LHCN-M2 (cell line): ENCODE measurements around the gene RPL29. TPM values are rescaled to one million over a fixed set of nuclear protein-coding genes. Genes with fewer than 3 reads are reported as not detected.
"Not testable (repeated sequence)": the region's sequence is repeated elsewhere in the genome, so short reads cannot be mapped to it uniquely, and the experiment has no call there.

ENCODE experiments used
- DNase-seq: peaks from one replicate; pipeline ENCODE4 v3.0.0-alpha.2; 2012; ENCODE audit warnings: low read depth
- polyA plus RNA-seq: library from polyadenylated mRNA; unstranded; fragments of >200 nt; gene quantifications from one replicate; pipeline ENCODE4 v1.2.1, GENCODE V29; 2012; ENCODE audit warnings: missing spikeins
- total RNA-seq: library from RNA; depleted of rRNA; stranded (reverse); fragments of >200 nt; gene quantifications from 2 replicates; pipeline ENCODE4 v1.2.3, GENCODE V29; 2014; rRNA removed

Gene RPL29
- total RNA-seq, result 1,243 and 1,634 TPM in 2 replicates
- 1,899 TPM for polyA plus RNA-seq

DNA sequence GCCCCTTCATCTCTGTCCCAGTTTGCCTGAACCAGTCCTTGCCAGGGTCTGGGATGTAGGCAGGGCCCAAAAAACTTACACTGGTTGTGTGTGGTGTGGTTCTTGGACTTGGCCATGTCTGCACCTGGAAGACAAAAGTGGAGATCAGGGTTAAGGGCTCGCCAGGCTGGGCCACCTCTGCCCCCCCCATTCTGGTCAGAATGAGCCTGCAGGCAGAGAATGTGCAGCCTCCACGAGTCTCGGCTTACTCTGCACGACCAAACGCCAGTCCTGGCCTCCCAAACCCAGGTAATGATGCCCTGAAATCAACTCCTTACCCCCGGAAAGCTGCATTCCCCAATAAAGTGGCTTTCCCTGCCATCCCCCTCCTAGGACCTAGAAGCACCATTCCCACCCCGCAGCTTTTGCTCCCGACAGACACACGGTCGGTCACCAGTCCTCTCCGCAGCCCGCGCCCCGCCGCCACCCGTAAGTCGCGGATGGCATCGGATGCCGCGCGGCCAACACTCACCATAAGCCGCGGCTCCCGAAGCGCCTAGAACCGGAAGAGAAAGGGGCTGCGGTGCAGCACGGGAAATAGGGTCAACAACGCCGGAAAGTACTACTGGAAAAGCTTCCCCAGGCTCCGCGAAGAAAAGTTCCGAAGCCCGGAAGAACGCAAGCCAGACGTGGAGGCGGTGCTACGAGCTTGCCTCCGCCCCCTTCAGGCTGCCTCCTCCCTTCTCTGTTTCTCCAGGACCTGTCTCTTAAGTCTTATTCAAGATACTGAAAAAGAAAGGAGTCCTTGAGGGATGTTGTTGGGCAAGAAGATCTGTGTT lies at the start of gene RPL29:
Gene RPL29, minus strand, starts transcription at position 550 of the 818 bp plus-strand sequence. Its CDS starts 434 bp downstream, at position 116.
- DNase-seq, result peak; percentile 92

DNA sequence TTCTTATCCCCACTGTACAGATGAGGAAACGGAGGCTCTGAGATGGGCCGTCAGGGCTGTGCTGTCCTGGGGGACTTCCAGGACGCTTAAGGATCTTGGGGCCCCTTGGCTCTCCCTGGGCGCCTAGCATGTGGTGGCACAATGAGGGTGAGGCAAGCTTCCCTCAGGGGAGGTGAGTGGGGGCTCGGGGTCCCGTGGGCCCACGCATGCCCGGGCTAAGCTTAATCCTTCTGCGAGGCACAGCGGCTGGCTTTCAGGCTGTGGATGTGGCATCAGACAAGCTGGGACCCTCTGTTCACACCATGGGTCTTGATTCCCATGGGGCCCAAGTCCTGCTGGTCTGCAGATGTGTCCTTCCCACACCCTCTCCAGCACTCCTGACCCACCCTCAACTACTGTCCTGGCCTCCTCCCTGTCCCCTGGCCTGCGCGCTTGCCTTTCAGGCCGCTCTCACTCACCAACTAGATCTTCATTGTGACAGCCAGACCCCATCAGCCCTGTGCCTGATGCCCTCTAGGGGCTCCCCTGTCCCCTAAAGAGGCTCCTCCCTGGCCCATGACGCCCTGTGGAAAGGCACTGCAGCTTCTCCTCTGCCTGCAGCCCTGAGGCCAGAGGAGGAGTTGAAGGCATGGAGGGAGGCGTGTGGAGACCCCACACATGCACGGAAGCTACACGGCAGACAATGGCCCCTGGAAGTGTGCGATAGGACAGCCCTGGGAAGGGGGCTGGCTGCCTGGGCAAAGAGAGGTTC lies 49.3 kb upstream of the RPL29 start:
- no peak for DNase-seq

DNA sequence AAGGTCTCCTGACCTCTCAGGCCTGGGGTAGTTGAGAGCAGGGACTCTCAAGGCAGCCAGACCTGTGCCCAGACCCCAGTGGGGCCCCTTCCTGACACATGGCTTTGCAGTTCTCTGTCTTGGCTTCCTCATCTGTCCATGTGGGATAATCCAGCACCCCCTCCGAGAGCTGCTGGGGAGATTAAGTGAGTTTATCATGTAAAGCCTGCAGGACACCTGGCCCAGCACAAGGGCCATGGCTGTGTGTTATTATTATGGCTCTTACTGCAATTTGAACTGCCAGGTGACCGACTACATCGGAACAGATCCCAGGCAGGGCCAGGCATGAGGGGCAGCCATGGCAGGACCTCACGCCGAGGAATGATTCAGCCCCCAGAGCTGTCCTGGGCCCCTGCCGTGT lies 48.1 kb upstream of the RPL29 start:
- no peak for DNase-seq

DNA sequence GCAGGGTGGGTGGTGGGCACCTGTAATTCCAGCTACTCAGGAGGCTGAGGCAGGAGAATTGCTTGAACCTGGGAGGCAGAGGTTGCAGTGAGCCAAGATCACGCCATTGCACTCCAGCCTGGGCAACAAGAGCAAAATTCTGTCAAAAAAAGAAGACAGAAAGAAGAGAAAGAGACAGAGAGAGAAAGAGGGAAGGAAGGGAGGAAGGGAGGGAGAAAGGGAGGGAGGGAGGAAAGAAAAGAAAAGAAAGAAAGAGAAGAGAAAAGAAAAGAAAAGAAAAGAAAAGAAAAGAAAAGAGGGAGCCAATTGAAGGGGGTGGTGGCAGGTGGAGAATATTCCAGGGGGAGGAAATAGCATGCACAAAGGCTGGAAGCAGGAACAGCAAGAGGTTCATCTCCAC lies 47.3 kb upstream of the RPL29 start:
- DNase-seq, result not testable (repeated sequence)

DNA sequence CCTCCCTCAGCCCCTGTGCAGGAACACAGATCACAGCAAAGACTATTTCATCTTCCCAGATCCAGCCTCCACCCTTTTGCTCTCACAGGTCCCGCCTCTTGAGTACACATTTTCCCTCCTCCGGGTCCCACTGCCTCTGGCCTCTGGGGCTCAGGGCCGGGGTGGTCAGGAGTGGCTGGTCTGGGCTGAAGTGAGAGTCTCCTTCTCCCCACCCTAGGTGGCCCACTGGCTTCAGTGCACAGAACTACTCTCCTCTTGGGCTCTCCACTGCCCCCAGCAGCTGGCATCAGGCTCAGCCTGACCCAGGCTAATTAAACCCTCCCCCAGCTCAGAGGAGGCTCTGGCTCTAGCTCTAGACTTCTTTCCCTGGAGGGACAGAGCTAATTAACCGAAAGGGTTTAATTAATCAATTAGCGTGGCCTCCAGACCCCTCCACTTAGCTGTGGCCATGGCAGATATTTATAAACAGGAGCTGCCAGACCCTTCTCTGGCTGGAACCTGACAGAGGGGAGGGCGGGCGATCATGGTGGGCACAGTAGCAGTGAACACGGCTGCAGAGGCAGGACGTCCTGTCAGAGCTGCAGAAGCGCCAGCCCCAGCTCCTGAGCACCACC lies 45.5 kb upstream of the RPL29 start:
- DNase-seq, result peak; percentile 13

DNA sequence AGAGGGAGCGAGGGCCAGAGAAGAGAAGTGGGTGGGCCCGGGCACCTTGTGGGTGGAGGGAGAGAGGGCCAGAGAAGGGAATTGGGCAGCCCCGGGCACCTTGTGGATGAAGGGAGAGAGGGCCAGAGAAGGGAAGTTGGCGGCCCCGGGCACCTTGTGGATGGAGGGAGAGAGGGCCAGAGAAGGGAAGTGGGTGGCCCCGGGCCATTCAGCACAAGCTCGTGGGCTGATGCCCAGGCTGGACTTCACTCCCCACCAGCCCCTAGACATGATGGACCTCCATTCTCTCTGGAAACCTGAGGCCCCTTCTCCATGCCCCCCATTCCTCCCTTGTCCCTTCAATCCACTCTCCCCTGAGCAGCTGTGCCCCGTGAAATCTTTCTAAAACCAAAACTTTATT lies 44.9 kb upstream of the RPL29 start:
- no peak for DNase-seq

DNA sequence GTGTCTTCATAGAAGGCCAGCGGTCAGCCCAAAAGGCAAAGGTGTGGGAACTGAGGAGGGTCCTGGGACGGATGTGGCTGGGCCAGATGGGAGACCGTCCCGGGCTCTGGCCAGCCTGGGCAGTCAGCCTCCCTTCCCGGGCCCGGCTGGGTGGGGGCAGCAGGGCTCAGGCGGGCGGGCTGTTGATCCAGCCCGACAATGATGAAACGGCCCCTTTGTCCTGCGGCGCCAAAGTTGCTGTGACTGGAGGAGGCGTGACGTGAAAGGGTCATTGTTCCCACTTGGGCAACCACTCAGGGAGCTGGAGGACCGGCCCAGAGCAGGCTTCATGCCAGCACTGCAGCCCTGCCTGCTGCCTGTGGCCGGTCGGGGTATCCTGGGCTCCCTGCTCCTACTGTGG lies 44.2 kb upstream of the RPL29 start:
- no peak for DNase-seq

DNA sequence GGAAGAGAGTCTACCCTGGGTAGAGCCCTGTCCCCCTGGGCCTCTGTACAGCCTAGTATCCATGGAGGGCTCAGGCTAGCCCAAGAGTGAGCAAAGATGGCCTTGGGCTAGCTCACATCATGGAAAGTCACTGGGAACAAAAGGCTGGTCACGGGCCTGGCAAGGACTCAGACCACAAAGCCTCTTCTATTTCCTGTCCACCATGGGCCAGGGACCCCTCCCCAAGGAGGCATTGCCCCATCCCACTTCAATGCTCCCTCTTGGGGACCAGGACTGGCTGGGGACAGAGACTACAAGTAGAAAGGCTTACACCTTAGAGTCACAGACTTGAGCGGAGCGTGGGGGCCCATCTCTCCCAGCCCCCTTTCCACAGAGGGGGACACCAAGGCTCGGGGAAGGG lies 43.7 kb upstream of the RPL29 start:
- no peak for DNase-seq

DNA sequence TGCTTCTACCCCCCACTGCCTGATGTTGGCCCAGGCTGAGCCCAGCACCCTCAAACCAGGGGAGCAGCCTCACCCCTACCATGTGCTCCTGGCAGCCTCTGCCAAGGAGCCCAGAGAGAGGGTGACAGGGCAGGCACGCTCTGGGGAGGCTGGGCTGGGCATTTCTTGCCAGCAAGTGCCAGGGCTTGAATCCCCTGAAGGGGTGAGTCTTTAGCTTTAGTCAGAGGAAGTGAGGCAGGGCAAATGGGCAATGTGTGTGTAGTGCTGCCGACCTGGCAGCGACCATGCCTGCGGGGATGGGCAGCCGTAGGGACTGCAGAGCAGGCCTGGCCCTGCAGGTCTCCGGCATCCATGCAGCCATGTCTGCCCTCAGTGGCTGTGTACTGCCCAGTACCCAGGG lies 42.5 kb upstream of the RPL29 start:
- DNase-seq, result no peak

DNA sequence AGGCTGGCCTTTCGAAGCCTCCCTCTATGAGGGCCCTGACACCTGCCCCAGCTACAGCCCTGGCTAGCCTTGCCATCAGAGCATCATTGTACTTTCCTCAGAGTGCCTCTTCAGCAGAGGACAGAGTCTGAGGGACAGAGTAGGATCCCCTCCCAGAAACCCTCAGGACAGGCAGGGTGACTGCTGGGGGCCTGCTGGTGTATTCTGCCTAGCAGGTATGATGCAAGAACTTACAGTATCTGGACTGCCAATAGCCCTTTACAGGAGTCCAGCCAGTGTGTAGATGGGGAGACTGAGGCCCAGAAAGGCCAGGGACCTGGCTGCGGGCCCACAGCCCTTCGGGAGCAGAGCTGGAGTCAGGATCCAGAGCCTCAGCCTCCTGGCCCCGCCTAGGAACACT lies 41.6 kb upstream of the RPL29 start:
- no peak for DNase-seq

DNA sequence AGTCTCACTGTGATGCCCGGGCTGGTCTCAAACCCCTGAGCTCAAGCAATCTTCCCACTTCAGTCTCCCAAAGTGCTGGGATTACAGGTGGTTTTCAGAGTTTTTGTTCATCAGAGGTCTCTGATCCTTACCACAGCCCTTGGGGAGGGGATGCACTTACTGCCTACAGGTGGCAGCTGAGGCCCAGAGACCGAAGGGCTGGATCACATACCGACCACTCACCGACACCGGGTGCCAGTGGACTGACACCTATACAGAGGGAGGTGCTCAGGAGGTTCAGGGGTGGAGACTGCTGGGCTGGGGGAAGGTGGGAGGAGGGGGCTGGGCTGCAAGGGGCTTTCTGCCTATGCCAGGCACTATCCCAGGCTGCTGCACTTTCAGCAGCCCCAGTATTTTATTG lies 41.1 kb upstream of the RPL29 start:
- DNase-seq, result no peak

DNA sequence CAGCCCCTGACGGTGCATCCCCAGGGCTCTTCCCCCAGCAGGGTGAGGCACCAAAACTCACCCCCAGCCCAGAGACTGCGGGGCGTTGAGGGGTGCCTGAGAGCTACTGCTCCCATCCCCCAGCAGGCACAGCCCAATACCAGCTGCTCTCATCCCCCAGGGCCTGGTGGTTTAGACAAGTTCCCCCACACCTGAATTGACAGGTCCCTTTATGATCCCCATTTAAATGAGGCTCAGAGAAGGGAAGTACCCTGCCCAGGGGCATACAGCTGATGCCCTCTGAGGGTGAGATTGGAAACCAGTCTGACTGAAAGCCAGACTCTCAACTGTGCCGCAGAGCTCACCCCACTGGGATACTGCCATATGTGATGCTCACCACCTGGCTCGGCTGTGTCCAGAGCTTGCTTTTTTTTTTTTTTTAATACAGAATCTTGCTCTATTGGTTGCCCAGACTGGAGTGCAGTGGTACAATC lies 40.6 kb upstream of the RPL29 start:
- no peak for DNase-seq

DNA sequence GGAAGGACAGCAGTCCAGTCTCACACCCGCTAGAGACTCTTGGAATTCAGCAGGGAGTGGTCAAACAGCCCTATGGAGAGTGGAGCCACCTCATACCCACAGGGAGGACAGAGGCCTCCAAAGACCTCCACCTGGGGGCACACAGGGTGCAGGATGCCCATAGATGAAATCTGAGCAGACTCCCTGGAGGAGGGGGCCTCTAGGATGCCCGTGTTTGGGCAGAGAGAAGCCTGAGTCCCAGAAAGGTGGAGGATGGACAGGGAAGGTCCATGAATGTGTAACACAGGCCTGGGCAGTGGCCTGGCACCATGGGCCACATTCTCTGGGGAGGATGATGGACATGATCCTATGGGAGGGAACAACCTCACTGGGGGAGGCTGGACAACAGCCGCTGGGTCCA lies 39.0 kb upstream of the RPL29 start:
- no peak for DNase-seq

DNA sequence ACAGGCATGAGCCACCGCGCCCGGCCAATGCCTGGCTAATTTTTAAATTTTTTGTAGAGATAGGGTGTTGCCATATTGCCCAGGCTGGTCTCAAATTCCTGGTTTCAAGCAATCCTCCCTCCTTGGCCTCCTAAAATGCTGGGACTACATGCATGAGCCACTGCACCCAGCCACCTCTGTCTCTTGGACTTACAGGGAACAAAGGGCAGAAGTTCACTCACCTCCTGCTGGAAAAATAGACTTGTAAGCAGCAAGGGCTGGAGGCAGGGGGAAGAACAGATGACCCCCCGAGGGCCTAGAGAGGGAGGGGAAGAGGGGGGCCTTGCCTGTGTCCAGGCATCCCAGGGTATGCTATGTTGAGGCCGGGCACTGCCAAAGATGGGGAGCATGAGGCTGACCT lies 38.5 kb upstream of the RPL29 start:
- no peak for DNase-seq

DNA sequence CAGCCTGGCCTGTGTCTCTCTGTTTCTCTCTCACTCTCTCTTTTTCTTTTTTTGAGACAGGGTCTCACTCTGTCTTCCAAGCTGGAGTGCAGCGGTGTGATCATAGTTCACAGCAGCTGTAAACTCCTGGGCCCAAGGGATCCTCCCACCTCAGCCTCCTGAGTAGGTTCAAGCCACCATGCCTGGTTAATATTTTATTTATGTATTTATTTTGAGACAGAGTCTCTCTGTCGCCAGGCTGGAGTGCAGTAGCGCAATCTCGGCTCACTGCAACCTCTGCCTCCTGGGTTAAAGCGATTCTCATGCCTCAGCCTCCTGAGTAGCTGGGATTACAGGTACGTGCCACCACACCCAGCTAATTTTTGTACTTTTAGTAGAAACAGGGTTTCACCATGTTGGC lies 38.1 kb upstream of the RPL29 start:
- DNase-seq, result not testable (repeated sequence)

DNA sequence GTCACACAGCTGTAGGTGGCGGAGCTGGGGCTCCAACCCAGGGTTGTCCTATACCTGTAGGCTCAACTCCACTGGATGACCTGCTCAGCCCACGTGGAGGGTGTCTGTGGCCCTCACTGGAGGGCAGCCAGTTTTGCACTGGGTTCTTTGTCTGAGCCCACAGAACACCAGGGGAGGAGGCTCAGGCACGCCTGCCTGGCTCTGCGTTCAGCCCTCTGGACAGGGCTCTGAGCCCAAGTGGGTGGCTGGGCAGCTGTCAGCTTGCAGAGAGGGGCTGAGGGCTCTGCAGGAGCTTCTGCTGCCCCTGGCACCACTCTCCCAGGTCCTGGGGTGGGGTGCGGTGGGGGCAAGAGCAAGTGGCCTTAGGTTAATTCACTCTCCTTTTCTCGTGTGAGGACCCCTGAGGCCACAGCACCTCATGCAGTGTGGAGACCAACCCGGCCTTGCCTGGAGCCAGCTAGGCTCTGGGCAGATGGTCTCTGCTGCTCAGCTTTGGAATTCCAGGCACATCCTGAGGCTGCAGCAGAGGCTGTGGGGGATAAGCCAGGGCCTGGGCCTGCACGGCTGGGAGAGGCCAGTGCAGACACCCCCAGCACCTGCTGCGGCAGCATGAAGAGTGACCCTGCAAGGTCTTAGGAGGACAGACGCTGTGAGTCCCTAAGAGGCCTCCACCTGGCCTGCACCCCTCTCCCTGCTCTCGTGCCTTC lies 37.2 kb upstream of the RPL29 start:
- no peak for DNase-seq

DNA sequence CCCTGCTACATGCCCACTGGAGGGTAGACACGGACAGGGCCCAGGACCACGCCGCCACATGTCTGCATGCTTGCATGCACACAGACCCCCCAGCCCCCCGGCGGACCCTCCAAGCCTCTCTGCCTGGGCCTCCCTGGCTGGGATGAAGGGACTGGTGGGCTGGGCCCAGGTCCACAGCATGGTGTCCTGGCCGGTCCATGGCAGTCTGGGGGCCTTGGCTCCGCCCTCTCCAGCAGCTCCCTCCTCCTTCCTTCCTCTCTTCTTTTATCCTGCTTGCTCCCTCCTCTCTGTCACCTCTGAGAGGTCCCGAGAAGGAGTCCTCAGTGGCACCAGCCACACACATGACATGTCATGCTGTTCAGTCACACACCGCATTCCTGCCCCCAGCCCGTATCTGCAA lies 36.2 kb upstream of the RPL29 start:
- DNase-seq, result no peak

DNA sequence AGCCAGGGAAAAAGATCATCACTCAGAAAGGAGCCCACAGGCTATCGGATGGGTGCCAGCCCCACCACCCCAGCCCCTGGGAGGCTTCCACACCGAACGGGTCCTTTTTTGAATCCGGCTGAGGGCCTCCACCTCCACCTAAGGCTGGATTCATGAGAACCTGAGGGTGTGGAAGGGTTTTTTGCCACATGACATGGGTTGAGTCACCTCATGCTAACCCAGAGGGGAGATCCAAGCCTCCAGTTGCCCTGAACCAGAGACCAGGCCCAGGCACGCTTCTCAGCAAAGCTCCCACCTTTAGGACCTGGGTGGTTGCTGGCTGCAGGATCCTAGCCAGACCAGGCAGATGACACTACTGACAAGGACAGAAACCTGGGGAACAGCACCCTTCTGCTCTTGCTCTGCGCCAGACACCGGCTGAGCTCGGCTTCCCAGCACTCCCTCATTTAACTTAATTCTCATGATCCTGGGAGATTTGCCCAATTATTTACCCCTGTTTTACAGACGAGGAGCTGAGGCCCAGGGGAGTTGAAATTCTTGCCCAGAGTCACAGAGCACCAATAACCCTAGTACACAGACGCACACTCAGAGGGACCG lies 35.1 kb upstream of the RPL29 start:
- no peak for DNase-seq

DNA sequence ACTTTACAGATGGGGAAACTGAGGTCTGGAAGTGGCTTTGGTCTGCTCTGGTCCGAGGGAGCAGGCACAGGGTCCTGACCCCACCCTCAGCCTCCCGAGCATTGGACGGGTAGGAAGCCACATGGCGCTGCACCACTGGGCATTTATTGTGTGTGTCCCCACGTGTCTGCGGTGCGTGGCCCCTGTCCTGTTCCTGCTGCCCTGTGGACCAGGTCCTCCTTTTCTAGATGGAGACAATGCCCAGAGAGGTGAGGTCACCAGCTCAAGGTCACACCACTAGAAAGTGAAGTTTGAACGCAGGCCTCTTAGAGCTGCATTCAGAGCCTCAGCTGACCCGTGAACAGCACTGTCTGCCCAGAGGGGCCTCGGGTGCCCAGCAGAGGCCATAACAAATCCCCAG lies 33.8 kb upstream of the RPL29 start:
- DNase-seq, result no peak

DNA sequence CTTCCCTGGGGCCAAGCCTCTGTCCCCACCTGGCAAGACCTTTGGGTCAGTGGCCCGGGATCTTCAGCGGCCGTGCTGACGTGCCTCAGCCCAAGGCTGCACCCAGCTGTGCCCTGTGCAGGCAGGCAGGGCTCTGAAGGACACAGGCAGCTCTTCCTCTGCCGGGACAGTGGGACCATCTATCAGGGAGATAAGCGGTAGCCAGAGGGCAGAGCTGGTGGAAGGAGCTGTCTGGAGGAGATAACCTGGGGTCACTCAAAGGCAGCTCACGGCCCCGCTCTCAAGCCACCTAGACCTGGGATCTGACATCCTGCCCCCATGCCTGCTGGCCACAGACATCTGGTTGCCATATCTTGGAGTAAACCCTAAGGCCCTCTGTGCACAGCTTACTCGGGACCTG lies 33.4 kb upstream of the RPL29 start:
- DNase-seq, result no peak

DNA sequence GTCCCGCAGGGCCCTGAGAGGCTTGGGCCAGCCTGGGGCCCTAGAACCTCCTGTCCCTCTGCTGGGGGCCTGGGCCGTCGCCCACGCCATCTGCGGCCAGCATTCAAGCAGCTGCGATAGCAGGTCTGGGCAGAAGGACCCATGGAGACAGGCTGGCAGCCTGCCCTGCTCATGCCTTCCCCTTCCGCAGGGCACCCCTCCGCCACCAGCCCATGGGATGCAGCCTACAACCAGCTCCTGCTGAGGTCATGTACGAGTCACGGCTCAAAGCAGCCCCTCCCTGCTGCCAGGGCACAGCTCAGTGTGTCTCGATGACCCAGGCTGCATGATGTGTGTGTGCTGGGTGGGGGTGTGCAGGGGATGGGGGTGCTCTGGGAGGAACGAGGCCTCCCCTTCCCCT lies 32.9 kb upstream of the RPL29 start:
- DNase-seq, result peak; percentile 31
